ENCODE results near the gene ERCC2.

DNA sequence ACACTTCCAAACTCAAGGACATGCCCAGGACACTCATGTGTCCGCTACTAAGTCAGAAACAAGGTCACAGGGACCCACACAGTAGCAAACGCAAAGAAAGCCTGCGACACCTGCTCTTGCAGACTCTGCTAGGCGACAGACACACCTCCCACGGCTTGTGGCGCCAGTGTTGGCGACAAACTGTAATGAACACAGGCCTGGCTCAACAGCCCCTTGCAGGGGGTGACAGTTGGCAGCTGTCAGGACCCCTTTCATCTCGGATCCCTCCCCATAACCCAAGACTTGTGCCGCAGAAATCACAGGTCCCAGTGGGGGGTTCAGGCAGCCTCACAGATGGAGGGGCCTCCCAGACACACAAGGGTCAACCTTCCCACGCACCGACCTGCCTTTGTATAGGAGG is 48.1 kb downstream of the ERCC2 start:
- TF ChIP-seq, protein P1, sequence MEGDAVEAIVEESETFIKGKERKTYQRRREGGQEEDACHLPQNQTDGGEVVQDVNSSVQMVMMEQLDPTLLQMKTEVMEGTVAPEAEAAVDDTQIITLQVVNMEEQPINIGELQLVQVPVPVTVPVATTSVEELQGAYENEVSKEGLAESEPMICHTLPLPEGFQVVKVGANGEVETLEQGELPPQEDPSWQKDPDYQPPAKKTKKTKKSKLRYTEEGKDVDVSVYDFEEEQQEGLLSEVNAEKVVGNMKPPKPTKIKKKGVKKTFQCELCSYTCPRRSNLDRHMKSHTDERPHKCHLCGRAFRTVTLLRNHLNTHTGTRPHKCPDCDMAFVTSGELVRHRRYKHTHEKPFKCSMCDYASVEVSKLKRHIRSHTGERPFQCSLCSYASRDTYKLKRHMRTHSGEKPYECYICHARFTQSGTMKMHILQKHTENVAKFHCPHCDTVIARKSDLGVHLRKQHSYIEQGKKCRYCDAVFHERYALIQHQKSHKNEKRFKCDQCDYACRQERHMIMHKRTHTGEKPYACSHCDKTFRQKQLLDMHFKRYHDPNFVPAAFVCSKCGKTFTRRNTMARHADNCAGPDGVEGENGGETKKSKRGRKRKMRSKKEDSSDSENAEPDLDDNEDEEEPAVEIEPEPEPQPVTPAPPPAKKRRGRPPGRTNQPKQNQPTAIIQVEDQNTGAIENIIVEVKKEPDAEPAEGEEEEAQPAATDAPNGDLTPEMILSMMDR (conservative IDR thresholded peaks at IDR 0.05 in 1 of 2, IDR thresholded peaks at IDR 0.05 in 1 of 2; ENCODE audit: extremely low read depth in 1 of 2, insufficient read depth in 1 of 2, low read depth in 1 of 2, low read length in 2 of 2): no peak
- TF ChIP-seq EZH2 (IDR thresholded peaks at IDR 0.05; ENCODE audit: borderline replicate concordance, low read length): no peak
